Bronchial epithelial cell (primary cell): ENCODE results near the gene NRP2. TPM values are rescaled to one million over a fixed set of nuclear protein-coding genes. Genes with fewer than 3 reads are reported as not detected.
A peak's percentile ranks its signal among the peaks of the same experiment; 100 is the strongest.

ENCODE experiments used
- DNase-seq: peaks from one replicate; pipeline ENCODE4 v3.0.0-alpha.2; 2010; ENCODE audit warnings: low read depth
- FAIRE-seq: peaks from 2 replicates; lab custom pipeline; 2011; peaks lifted over from hg19 to GRCh38; lab: Jason Lieb, UNC
- H3K27me3 ChIP-seq: 2 replicates; pipeline ENCODE4 v1.5.1; 2011; ENCODE audit warnings: low read length; ENCODE audit not compliant: control insufficient read depth, insufficient read depth
- H3K36me3 ChIP-seq: 2 replicates; pipeline ENCODE4 v1.5.1; 2011; ENCODE audit warnings: low read length; ENCODE audit not compliant: control insufficient read depth, insufficient read depth
- H3K4me3 ChIP-seq: 2 replicates; pipeline ENCODE4 v1.5.1; 2011; ENCODE audit warnings: mild to moderate bottlenecking, low read depth, low read length, control low read depth
- CTCF ChIP-seq: IDR thresholded peaks from 2 replicates; pipeline ENCODE4 v1.5.1; 2011; ENCODE audit warnings: mild to moderate bottlenecking, moderate library complexity, low read length, control low read depth, inconsistent platforms; ENCODE audit not compliant: insufficient read depth, severe bottlenecking
- total RNA-seq: library from RNA; depleted of rRNA; stranded (reverse); fragments of >200 nt; gene quantifications from 2 replicates; pipeline ENCODE4 v1.2.1, GENCODE V29; 2014

NRP2 gene
- total RNA-seq, 1 donor from 2014 or later, result 21.3 TPM

- Histone ChIP-seq H3K4me3 (no peak overlapping the region), H3K36me3 (no peaks in the 10 kb centered on the region), H3K27me3 (no peaks in the 10 kb centered on the region)
- DNase-seq (no peak), FAIRE-seq (no peak)
- no peak for TF ChIP-seq CTCF
Observed at GRCh38 chr2:205703471-205704126, 21.3 kb downstream of the NRP2 start.

GRCh38 chr2:205704127-205704741, 21.9 kb downstream of the NRP2 start:
- Histone ChIP-seq H3K36me3 (no peaks in the 10 kb centered on the region), H3K4me3 (no peak overlapping the region), H3K27me3 (no peaks in the 10 kb centered on the region)
- FAIRE-seq (no peak), DNase-seq (no peak)
- no peak for TF ChIP-seq CTCF

GRCh38 chr2:205705511-205706349, 23.4 kb downstream of the NRP2 start:
- no peak for DNase-seq
- H3K36me3 ChIP-seq, result no peaks in the 10 kb centered on the region
- TF ChIP-seq CTCF, result no peak
- no peak overlapping the region for H3K4me3 ChIP-seq
- H3K27me3 ChIP-seq, result no peaks in the 10 kb centered on the region
- no peak for FAIRE-seq

GRCh38 chr2:205706769-205707381, 24.6 kb downstream of the NRP2 start:
- Histone ChIP-seq H3K4me3 (no peak overlapping the region), H3K36me3 (no peaks in the 10 kb centered on the region), H3K27me3 (no peaks in the 10 kb centered on the region)
- FAIRE-seq, result no peak
- peak; percentile 86 for DNase-seq
- no peak for TF ChIP-seq CTCF

GRCh38 chr2:205708231-205708631, 25.9 kb downstream of the NRP2 start:
- Histone ChIP-seq H3K4me3 (no peak overlapping the region), H3K36me3 (no peaks in the 10 kb centered on the region), H3K27me3 (no peaks in the 10 kb centered on the region)
- no peak for FAIRE-seq
- DNase-seq, result no peak
- no peak for TF ChIP-seq CTCF
